OCI-LY1 (cell line): ENCODE data around the gene SLC4A1AP.

ENCODE experiments used
- H2AFZ ChIP-seq: fragments of 200-600 bp; sonication (generic), shearing (Covaris generic); 2 replicates; pipeline ENCODE4 v1.6.0; 2014; ENCODE audit warnings: antibody characterized with exemption, mild to moderate bottlenecking, low read length
- H3F3A ChIP-seq: fragments of 200-600 bp; sonication (generic), shearing (Covaris generic); 2 replicates; pipeline ENCODE4 v1.6.0; 2014; ENCODE audit warnings: mild to moderate bottlenecking, antibody characterized with exemption, low read length, moderate library complexity; ENCODE audit not compliant: insufficient read depth
- H3K27ac ChIP-seq: fragments of 200-600 bp; sonication (generic); 2 replicates; pipeline ENCODE4 v1.5.1; 2014; ENCODE audit warnings: low read length, mixed run types, mild to moderate bottlenecking, low read depth; ENCODE audit not compliant: poor library complexity, severe bottlenecking
- H3K27me3 ChIP-seq: fragments of 200-600 bp; sonication (generic); 2 replicates; pipeline ENCODE4 v1.6.0; 2014; ENCODE audit warnings: antibody characterized with exemption, mild to moderate bottlenecking, low read length, moderate library complexity; ENCODE audit not compliant: insufficient read depth
- H3K36me3 ChIP-seq: fragments of 200-600 bp; sonication (generic); 2 replicates; pipeline ENCODE4 v1.6.1; 2014; ENCODE audit warnings: mild to moderate bottlenecking, antibody characterized with exemption, low read length, moderate library complexity, mixed read lengths; ENCODE audit not compliant: insufficient read depth
- H3K4me1 ChIP-seq: fragments of 200-600 bp; sonication (generic); 2 replicates; pipeline ENCODE4 v1.5.1; 2014; ENCODE audit warnings: mild to moderate bottlenecking, low read length, moderate library complexity; ENCODE audit not compliant: insufficient read depth, severe bottlenecking
- H3K4me2 ChIP-seq: fragments of 200-600 bp; sonication (generic), shearing (Covaris generic); 2 replicates; pipeline ENCODE4 v1.6.1; 2014; ENCODE audit warnings: low read length
- H3K4me3 ChIP-seq: fragments of 200-600 bp; sonication (generic); 2 replicates; pipeline ENCODE4 v1.5.1; 2014; ENCODE audit warnings: low read length, low read depth, mild to moderate bottlenecking, mixed read lengths; ENCODE audit not compliant: poor library complexity, severe bottlenecking
- H3K79me2 ChIP-seq: fragments of 200-600 bp; shearing (Covaris generic); 2 replicates; pipeline ENCODE4 v1.6.1; 2016; ENCODE audit warnings: mixed run types, low read length, mixed read lengths; ENCODE audit not compliant: insufficient read depth
- H3K9ac ChIP-seq: fragments of 200-600 bp; sonication (generic), shearing (Covaris generic); 2 replicates; pipeline ENCODE4 v1.6.1; 2014; ENCODE audit warnings: mild to moderate bottlenecking, low read length, mixed read lengths
- H3K9me2 ChIP-seq: fragments of 200-600 bp; sonication (generic), shearing (Covaris generic); 2 replicates; pipeline ENCODE4 v1.6.1; 2014; ENCODE audit warnings: low read depth, mild to moderate bottlenecking, low read length, mixed read lengths
- H3K9me3 ChIP-seq: fragments of 200-600 bp; shearing (Covaris generic); 2 replicates; pipeline ENCODE4 v1.6.1; 2014; ENCODE audit warnings: low read length, mixed read lengths
- H4K20me1 ChIP-seq: fragments of 200-600 bp; sonication (generic), shearing (Covaris generic); 2 replicates; pipeline ENCODE4 v1.6.0; 2016; ENCODE audit warnings: mild to moderate bottlenecking, low read length; ENCODE audit not compliant: insufficient read depth
- CTCF ChIP-seq: fragments of 200-600 bp; sonication (generic), shearing (Covaris generic); IDR thresholded peaks from 2 replicates; pipeline ENCODE4 v1.5.1; 2017; ENCODE audit warnings: mild to moderate bottlenecking, antibody characterized with exemption, low read length, moderate library complexity, mixed read lengths
- EZH2 ChIP-seq: fragments of 200-600 bp; sonication (generic), shearing (Covaris generic); IDR thresholded peaks from 2 replicates; pipeline ENCODE4 v1.8.0; 2017; ENCODE audit warnings: borderline replicate concordance, mixed run types, mild to moderate bottlenecking, antibody characterized with exemption, low read length, moderate library complexity, mixed read lengths

The SLC4A1AP gene

GRCh38 chr2:27708666-27709065, 45.0 kb downstream of the SLC4A1AP start:
- no peaks in the 10 kb centered on the region for H3K4me1 ChIP-seq
- H3K9me2 ChIP-seq = no peaks in the 10 kb centered on the region
- no peak overlapping the region for H3K27ac ChIP-seq
- H3K9me3 ChIP-seq = no peaks in the 10 kb centered on the region
- H3K27me3 ChIP-seq = no peaks in the 10 kb centered on the region
- H3K9ac ChIP-seq = no peak overlapping the region
- TF ChIP-seq EZH2 = no peak
- no peak for TF ChIP-seq CTCF
- H3K4me3 ChIP-seq = no peak overlapping the region
- H4K20me1 ChIP-seq = no peaks in the 10 kb centered on the region
- H3K36me3 ChIP-seq = no peaks in the 10 kb centered on the region
- no peaks in the 10 kb centered on the region for H3K79me2 ChIP-seq
- H3F3A ChIP-seq = no peaks in the 10 kb centered on the region
- no peak overlapping the region for H2AFZ ChIP-seq
- no peak overlapping the region for H3K4me2 ChIP-seq

- Histone ChIP-seq H3K4me1 (no peaks in the 10 kb centered on the region), H2AFZ (no peak overlapping the region), H3K9me3 (no peaks in the 10 kb centered on the region), H3F3A (no peaks in the 10 kb centered on the region), H3K9ac (no peak overlapping the region), H3K9me2 (no peaks in the 10 kb centered on the region), H3K4me3 (no peak overlapping the region), H3K36me3 (no peaks in the 10 kb centered on the region), H3K4me2 (no peak overlapping the region), H4K20me1 (no peaks in the 10 kb centered on the region), H3K79me2 (no peaks in the 10 kb centered on the region), H3K27me3 (no peaks in the 10 kb centered on the region), H3K27ac (no peak overlapping the region)
- no peak for TF ChIP-seq CTCF
- no peak for TF ChIP-seq EZH2
These were observed 45.6 kb downstream of the SLC4A1AP start for GRCh38 chr2:27709326-27709725.

- TF ChIP-seq CTCF = no peak
- TF ChIP-seq EZH2 = no peak
- H3K4me1 ChIP-seq = no peaks in the 10 kb centered on the region
- H3K27ac ChIP-seq = no peak overlapping the region
- no peaks in the 10 kb centered on the region for H3K36me3 ChIP-seq
- no peaks in the 10 kb centered on the region for H3K9me3 ChIP-seq
- no peaks in the 10 kb centered on the region for H3F3A ChIP-seq
- no peak overlapping the region for H3K4me3 ChIP-seq
- H3K27me3 ChIP-seq = no peaks in the 10 kb centered on the region
- H4K20me1 ChIP-seq = no peaks in the 10 kb centered on the region
- no peak overlapping the region for H3K4me2 ChIP-seq
- H3K9ac ChIP-seq = no peak overlapping the region
- H3K9me2 ChIP-seq = no peaks in the 10 kb centered on the region
- no peak overlapping the region for H2AFZ ChIP-seq
- H3K79me2 ChIP-seq = no peaks in the 10 kb centered on the region
These were observed 46.4 kb downstream of the SLC4A1AP start for GRCh38 chr2:27709960-27710575.
